Adrenal gland (tissue), 5 donors: ENCODE results near the gene KIF16B.

Experiments used
- CTCF ChIP-seq, 6 experiments: fragments of 450-650 bp in 4 of 6; fragments of 200-600 bp in 2 of 6; sonication (generic) in 1 of 6; IDR thresholded peaks; 1 replicate in 5 of 6; 2 replicates in 1 of 6; pipeline versions ENCODE4 v1.5.1 to v1.8.0; 2016 to 2021; ENCODE audit warnings: antibody characterized with exemption in 6 of 6, mild to moderate bottlenecking in 2 of 6, moderate library complexity in 1 of 6
- POLR2A ChIP-seq, 2 donors: fragments of 450-650 bp; IDR thresholded peaks; one replicate each; pipeline ENCODE4 v1.6.1; 2017; ENCODE audit warnings: antibody characterized with exemption in 2 of 2, mild to moderate bottlenecking in 2 of 2, moderate library complexity in 1 of 2
- donor health status: DM: no; HTN: no; CAD: no.

- TF ChIP-seq CTCF (IDR thresholded peaks at IDR 0.05) (no peak), POLR2A (IDR thresholded peaks at IDR 0.05) (no peak)
These were observed 91.3 kb downstream of the KIF16B start for GRCh38 chr20:16481977-16482376.
